Mucosa of descending colon (tissue), 3 donors: ENCODE measurements around the gene FAM174B. TPM values are rescaled to one million over a fixed set of nuclear protein-coding genes. Genes with fewer than 3 reads are reported as not detected.

Source experiments
- ATAC-seq: fragments of 200-7000 bp; cut with Tn5 transposase; one replicate; pipeline ENCODE4 v1.9.1; 2020; ENCODE audit warnings: mild to moderate bottlenecking, moderate library complexity
- DNase-seq, 3 donors: peaks; one replicate each; pipeline ENCODE4 v3.0.0-alpha.2; 2020
- H3K36me3 ChIP-seq: fragments of 200-600 bp; one replicate; pipeline ENCODE4 v1.8.0; 2021; ENCODE audit warnings: low read depth, mild to moderate bottlenecking
- H3K4me1 ChIP-seq: fragments of 200-600 bp; one replicate; pipeline ENCODE4 v1.8.0; 2021; ENCODE audit warnings: low read depth, mild to moderate bottlenecking
- H3K4me3 ChIP-seq: fragments of 200-600 bp; one replicate; pipeline ENCODE4 v1.8.0; 2021; ENCODE audit warnings: mild to moderate bottlenecking
- H3K9me3 ChIP-seq: fragments of 200-600 bp; one replicate; pipeline ENCODE4 v1.8.0; 2021; ENCODE audit warnings: mild to moderate bottlenecking
- CTCF ChIP-seq: fragments of 200-600 bp; IDR thresholded peaks from one replicate; pipeline ENCODE4 v1.8.0; 2022; ENCODE audit warnings: antibody characterized with exemption, mild to moderate bottlenecking
- intact Hi-C, 2 donors: fragments of 100-400 bp; cut with DNase I in 1 of 2; cut with micrococcal nuclease in 1 of 2; formaldehyde crosslinking; loops; one replicate each; pipeline versions ENCODE4 v1.11.0 to v1.11.1; 2022; cut with DNase I, micrococcal nuclease
- total RNA-seq, 3 donors: library from RNA; stranded (reverse); fragmentation: NEBNext Ultra II Directional in 2 of 3; extraction: Animal tissue kit (Norgen Biotek cat#: 25700) in 2 of 3; gene quantifications; one replicate each; pipeline versions ENCODE4 v1.2.1 to v1.2.4, GENCODE V29; 2021 to 2023
- donor health status: DM: no; HTN: no; CAD: no; lungs with moderate emphysema.
- donor health status: DM: no; HTN: no; CAD: no.
- donor health status: DM: no; HTN: yes; CAD: no.

FAM174B gene
- total RNA-seq, 3 donors from 2014 or later = 14.7 to 30.5 (median 28.5) TPM

DNA sequence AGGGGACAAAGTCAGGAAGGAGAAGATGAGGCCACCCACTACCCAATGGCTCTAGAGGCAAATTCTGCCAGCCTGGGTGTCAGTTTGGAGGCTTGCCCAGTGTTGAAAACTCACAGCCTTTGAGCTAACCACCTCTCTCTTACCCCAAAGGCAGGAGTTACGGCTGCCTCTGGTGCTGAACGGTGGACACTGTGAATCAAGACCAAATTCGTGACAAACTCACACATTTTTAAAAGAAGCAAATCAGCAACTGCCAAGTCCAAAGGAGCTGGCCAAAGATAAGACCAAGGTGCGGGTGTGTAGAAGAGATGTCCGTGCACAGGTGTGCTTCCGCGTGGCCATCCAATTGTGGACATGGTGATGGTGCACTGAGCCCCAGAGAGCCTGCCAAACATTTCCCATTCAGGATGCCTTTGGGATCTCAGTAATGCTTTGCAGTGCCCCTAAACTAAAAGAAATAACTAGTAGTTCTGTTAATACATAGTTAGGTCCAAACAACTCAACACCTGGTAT is 74.6 kb downstream of the FAM174B start:
- Histone ChIP-seq H3K9me3 (no peaks in the 10 kb centered on the region), H3K36me3 (no peaks in the 10 kb centered on the region), H3K4me3 (no peak overlapping the region), H3K4me1 (no peaks in the 10 kb centered on the region)
- ATAC-seq = no peak
- intact Hi-C loops = no loop called here
- no peak for DNase-seq
- no peak for TF ChIP-seq CTCF

GRCh38 chr15:92580521-92580920 is 75.1 kb downstream of the FAM174B start:
- ATAC-seq = no peak

DNA sequence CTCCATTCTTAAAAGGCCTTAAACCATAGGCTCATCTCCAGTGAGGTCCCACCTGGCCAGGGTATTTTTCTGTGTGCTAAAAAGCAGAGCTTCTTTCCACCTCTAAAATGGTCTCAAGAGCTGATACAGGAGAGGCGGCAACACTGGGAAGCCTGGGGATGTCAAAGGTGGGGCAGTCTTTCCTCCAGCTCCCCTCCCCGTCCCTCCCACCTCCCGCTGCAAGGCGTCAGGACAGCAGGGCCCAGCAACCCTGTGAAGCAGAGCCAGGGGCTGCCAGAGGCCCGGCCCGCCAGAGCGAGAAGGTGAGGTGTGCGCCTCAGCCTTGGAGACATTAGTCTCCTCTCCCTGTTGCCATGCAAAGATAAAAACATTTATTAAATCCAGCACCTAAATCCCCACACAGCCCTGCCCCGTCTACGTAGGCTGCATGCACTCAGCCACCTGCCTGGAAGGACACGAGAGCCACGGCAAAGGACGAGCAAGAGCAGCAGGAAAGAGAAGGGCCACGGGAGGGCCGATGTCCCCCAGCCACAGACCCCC is 75.6 kb downstream of the FAM174B start:
- intact Hi-C loops = no loop called here
- Histone ChIP-seq H3K4me3 (no peak overlapping the region), H3K4me1 (no peaks in the 10 kb centered on the region), H3K36me3 (no peaks in the 10 kb centered on the region), H3K9me3 (no peaks in the 10 kb centered on the region)
- ATAC-seq (no peak), DNase-seq (no peak)
- no peak for TF ChIP-seq CTCF

More at GRCh38 chr15:92580521-92580920, 75.1 kb downstream of the FAM174B start:
- no peak overlapping the region for H3K4me3 ChIP-seq
- H3K4me1 ChIP-seq = no peaks in the 10 kb centered on the region
- TF ChIP-seq CTCF = no peak
- H3K36me3 ChIP-seq = no peaks in the 10 kb centered on the region
- intact Hi-C loops = no loop called here
- no peak for DNase-seq
- no peaks in the 10 kb centered on the region for H3K9me3 ChIP-seq

DNA sequence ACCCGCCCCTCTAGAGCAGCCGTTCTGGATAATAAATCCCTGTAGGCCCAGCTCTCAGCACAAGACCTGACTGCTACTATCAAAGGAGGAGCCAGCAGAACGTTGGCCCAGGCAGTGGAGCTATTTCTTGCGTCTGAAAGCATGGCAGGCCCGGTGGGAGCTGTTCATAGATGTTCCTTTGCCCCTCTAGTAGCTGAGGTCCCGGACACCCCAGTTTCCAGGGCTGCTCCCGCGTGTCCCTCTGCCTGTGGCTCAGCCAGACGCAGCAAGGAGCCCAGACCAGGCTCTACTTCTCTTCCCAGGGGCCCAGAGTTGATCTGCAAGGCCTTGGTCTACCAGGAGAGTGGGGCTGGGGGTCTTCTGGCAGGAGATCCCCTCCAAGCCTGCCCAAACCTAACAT is 76.1 kb downstream of the FAM174B start:
- no peak for ATAC-seq
- no peak for TF ChIP-seq CTCF
- Histone ChIP-seq H3K9me3 (no peaks in the 10 kb centered on the region), H3K4me3 (no peak overlapping the region), H3K4me1 (no peaks in the 10 kb centered on the region), H3K36me3 (no peaks in the 10 kb centered on the region)
- DNase-seq = no peak
- intact Hi-C loops = no loop called here

DNA sequence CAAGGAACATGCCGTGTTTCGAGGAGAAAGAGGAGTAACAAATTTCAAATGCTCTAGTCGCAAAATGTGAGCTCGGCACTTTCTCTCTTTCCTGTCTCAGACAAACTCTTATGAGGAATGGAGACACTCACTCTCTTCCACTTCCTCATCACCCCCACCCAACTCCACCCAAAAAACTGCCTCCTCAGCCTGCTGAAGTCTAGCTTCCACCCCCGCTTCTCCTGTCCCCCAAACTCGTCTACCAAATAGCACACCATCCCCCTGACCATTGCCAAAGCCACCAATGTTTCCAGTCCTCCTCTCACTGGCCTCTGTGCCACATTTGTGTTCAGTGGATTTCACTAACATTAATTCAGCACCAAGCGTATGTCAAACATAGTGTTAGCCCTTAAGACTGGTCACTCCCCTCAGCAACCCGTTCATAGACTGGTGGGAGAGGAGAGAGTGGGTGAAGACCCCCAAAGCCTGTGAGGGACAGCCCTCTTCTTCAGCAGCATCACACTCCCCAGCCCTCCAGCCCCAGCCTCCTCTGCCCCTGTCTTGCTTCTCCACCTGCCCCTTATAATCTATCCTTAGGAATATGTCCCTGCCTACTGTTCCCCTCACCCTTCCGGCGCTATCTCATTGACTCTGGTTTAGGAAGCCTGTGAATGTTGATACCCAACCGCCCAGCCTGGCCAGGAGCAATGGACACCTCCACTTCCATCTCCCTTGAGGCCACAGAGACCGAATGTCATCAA is 77.3 kb downstream of the FAM174B start:
- TF ChIP-seq CTCF = no peak
- intact Hi-C loops = no loop called here
- Histone ChIP-seq H3K9me3 (no peaks in the 10 kb centered on the region), H3K4me1 (no peaks in the 10 kb centered on the region), H3K36me3 (no peaks in the 10 kb centered on the region), H3K4me3 (no peak overlapping the region)
- ATAC-seq (no peak), DNase-seq (no peak)
